SU-DHL-6 (cell line): Measurements from ENCODE around the gene SDK1.

Experiments used
- H2AFZ ChIP-seq: fragments of 200-600 bp; sonication (generic); 2 replicates; pipeline ENCODE4 v1.6.1; 2014; ENCODE audit warnings: low read depth, mild to moderate bottlenecking, moderate library complexity, mixed read lengths, antibody characterized with exemption, low read length; ENCODE audit not compliant: severe bottlenecking
- H3F3A ChIP-seq: fragments of 200-600 bp; shearing (Covaris generic); 2 replicates; pipeline ENCODE4 v1.6.0; 2016; ENCODE audit warnings: antibody characterized with exemption, mild to moderate bottlenecking; ENCODE audit not compliant: insufficient read depth
- H3K27ac ChIP-seq: fragments of 200-600 bp; sonication (generic); 2 replicates; pipeline ENCODE4 v1.5.1; 2016; ENCODE audit warnings: low read depth, mild to moderate bottlenecking, low read length, moderate library complexity, mixed read lengths
- H3K27me3 ChIP-seq: fragments of 200-600 bp; sonication (generic), shearing (Covaris generic); 2 replicates; pipeline ENCODE4 v1.6.0; 2014; ENCODE audit warnings: mild to moderate bottlenecking, low read length
- H3K36me3 ChIP-seq: fragments of 200-600 bp; sonication (generic); 2 replicates; pipeline ENCODE4 v1.6.1; 2014; ENCODE audit warnings: mild to moderate bottlenecking, low read length, mixed read lengths
- H3K4me2 ChIP-seq: fragments of 300-600, 200-600 bp; shearing (Covaris generic), sonication (generic); 2 replicates; pipeline ENCODE4 v1.6.0; 2014; ENCODE audit warnings: low read length, low read depth, mild to moderate bottlenecking; ENCODE audit not compliant: poor library complexity, severe bottlenecking
- H3K4me3 ChIP-seq: fragments of 200-600 bp; sonication (generic); 2 replicates; pipeline ENCODE4 v1.5.1; 2014; ENCODE audit warnings: antibody characterized with exemption, low read length, mild to moderate bottlenecking, mixed read lengths; ENCODE audit not compliant: insufficient read depth, poor library complexity, severe bottlenecking
- H3K79me2 ChIP-seq: fragments of 200-600 bp; sonication (generic); 2 replicates; pipeline ENCODE4 v1.6.1; 2014; ENCODE audit warnings: mild to moderate bottlenecking, low read length, moderate library complexity; ENCODE audit not compliant: insufficient read depth
- H3K9ac ChIP-seq: fragments of 200-600 bp; sonication (generic); 2 replicates; pipeline ENCODE4 v1.7.0; 2014; ENCODE audit warnings: mild to moderate bottlenecking, low read length
- H3K9me2 ChIP-seq: fragments of 200-600 bp; sonication (generic); replicated peaks from 2 replicates; pipeline ENCODE4 v1.6.1; 2014; ENCODE audit warnings: low read length; ENCODE audit not compliant: insufficient read depth
- H3K9me3 ChIP-seq: fragments of 200-600 bp; sonication (generic); 2 replicates; pipeline ENCODE4 v1.6.1; 2014; ENCODE audit warnings: low read length, mixed read lengths; ENCODE audit not compliant: insufficient read depth
- H4K20me1 ChIP-seq: fragments of 200-600 bp; sonication (generic); 2 replicates; pipeline ENCODE4 v1.6.1; 2014; ENCODE audit warnings: low read depth, mild to moderate bottlenecking, antibody characterized with exemption, low read length, moderate library complexity, mixed read lengths
- EZH2phosphoT487 ChIP-seq: fragments of 200-600 bp; sonication (generic), shearing (Covaris generic); conservative IDR thresholded peaks from 2 replicates; pipeline ENCODE4 v1.6.1; 2018; ENCODE audit warnings: mild to moderate bottlenecking, antibody characterized with exemption, low read length, moderate library complexity, mixed read lengths
- TF ChIP-seq, protein P1 (sequence below): fragments of 200-600 bp; sonication (generic); IDR thresholded peaks from one replicate; pipeline ENCODE4 v1.5.1; 2017; ENCODE audit warnings: antibody characterized with exemption, mild to moderate bottlenecking, low read length, moderate library complexity; ENCODE audit not compliant: insufficient read depth, poor library complexity, severe bottlenecking

The SDK1 gene

DNA sequence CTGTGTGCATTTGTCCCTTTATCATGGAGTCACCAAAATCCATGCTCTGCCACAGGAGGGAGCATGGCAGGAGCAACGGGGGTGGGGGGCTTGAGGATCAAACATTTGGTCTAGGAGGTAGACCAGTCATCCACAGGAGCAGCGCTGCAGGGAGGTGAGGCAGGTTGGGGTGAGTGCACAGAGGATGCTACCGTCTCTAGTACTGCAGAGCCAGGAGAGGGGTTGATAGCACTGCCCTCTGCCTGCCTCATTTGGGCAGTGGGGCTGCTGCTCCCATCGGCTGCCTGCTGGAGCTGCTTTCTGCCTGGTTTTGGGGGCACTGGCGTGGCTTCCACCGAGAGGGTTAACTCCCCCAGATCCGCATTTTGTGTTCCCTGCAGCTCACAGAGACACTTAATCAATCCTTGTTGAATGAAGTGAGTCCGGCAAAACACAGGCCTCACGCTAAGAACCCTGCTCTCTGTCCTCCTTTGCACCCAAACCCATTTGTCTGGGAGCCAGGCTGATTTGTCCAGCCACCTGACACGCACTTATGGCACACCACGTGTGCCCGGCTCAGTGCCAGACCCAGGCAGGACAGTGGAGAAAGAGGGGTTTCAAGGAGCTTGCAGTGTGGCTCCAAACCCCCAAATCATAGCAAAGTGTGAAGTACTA, 854.0 kb downstream of the SDK1 start:
- TF ChIP-seq, protein P1, sequence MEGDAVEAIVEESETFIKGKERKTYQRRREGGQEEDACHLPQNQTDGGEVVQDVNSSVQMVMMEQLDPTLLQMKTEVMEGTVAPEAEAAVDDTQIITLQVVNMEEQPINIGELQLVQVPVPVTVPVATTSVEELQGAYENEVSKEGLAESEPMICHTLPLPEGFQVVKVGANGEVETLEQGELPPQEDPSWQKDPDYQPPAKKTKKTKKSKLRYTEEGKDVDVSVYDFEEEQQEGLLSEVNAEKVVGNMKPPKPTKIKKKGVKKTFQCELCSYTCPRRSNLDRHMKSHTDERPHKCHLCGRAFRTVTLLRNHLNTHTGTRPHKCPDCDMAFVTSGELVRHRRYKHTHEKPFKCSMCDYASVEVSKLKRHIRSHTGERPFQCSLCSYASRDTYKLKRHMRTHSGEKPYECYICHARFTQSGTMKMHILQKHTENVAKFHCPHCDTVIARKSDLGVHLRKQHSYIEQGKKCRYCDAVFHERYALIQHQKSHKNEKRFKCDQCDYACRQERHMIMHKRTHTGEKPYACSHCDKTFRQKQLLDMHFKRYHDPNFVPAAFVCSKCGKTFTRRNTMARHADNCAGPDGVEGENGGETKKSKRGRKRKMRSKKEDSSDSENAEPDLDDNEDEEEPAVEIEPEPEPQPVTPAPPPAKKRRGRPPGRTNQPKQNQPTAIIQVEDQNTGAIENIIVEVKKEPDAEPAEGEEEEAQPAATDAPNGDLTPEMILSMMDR, result no peak
- TF ChIP-seq EZH2phosphoT487, result no peak
- H2AFZ ChIP-seq, result no peak overlapping the region
- H3K4me3 ChIP-seq, result no peak overlapping the region
- no peaks in the 10 kb centered on the region for H3F3A ChIP-seq
- H3K9me3 ChIP-seq, result no peaks in the 10 kb centered on the region
- no peaks in the 10 kb centered on the region for H3K79me2 ChIP-seq
- no peak overlapping the region for H3K4me2 ChIP-seq
- no peak overlapping the region for H3K9ac ChIP-seq
- H3K9me2 ChIP-seq, result no peaks in the 10 kb centered on the region
- no peak overlapping the region for H3K27ac ChIP-seq
- H4K20me1 ChIP-seq, result no peaks in the 10 kb centered on the region
- no peaks in the 10 kb centered on the region for H3K36me3 ChIP-seq
- no peaks in the 10 kb centered on the region; the same call in 1 of the 2 replicates for H3K27me3 ChIP-seq

DNA sequence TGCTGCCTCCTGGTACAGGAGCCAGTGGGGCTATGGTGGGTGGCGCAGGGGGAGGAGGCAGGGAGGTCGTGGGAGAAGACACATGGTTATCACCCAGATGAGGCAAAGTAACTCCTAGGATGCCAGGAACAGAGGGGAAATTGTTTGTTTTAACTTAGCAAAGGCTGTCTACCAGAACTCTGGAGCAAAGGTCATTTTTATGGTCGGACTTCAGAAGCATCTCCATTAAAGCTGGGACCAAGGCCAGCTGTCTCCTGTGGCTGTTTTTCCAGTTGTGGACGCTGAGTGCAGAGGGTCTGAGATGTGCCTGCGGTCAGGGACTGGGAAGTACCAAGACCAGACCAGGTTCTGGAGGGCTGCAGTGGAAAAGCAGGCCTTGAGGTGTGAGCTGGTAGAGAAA, 855.1 kb downstream of the SDK1 start:
- no peak for TF ChIP-seq EZH2phosphoT487
- TF ChIP-seq, protein P1, result no peak
- H4K20me1 ChIP-seq, result no peaks in the 10 kb centered on the region
- H3K9me2 ChIP-seq, result no peaks in the 10 kb centered on the region
- no peak overlapping the region for H2AFZ ChIP-seq
- no peak overlapping the region for H3K4me2 ChIP-seq
- H3K4me3 ChIP-seq, result no peak overlapping the region
- H3K27me3 ChIP-seq, result no peaks in the 10 kb centered on the region; the same call in 1 of the 2 replicates
- H3K9me3 ChIP-seq, result no peaks in the 10 kb centered on the region
- no peaks in the 10 kb centered on the region for H3K36me3 ChIP-seq
- H3F3A ChIP-seq, result no peaks in the 10 kb centered on the region
- H3K9ac ChIP-seq, result no peak overlapping the region
- no peak overlapping the region for H3K27ac ChIP-seq
- H3K79me2 ChIP-seq, result no peaks in the 10 kb centered on the region

DNA sequence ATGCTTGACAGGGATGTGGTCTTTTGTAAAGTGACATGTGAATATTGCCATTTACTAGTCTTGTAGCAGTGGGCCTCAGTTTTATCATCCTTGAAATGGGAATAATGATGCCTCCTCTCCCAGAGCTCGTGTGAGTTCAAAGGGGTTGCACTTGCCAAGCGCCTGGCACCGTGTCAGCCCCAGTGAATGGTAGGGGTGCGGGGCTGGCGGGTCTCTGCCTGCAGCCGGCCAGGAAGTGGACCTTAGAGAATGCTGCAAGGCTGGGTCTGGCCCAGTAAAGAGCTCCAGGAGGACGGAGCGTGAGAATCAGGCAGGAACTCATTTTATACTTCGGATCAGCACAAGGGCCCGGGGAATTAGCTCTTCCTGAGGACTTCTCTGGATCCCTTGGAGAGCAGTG, 856.6 kb downstream of the SDK1 start:
- H4K20me1 ChIP-seq, result no peaks in the 10 kb centered on the region
- no peaks in the 10 kb centered on the region for H3K9me2 ChIP-seq
- H3K79me2 ChIP-seq, result no peaks in the 10 kb centered on the region
- TF ChIP-seq, protein P1, result no peak
- TF ChIP-seq EZH2phosphoT487, result no peak
- no peak overlapping the region for H3K9ac ChIP-seq
- H3K36me3 ChIP-seq, result no peaks in the 10 kb centered on the region
- no peak overlapping the region for H3K4me2 ChIP-seq
- H3K4me3 ChIP-seq, result no peak overlapping the region
- H3F3A ChIP-seq, result no peaks in the 10 kb centered on the region
- H3K27me3 ChIP-seq, result no peaks in the 10 kb centered on the region; the same call in 1 of the 2 replicates
- no peaks in the 10 kb centered on the region for H3K9me3 ChIP-seq
- no peak overlapping the region for H2AFZ ChIP-seq
- H3K27ac ChIP-seq, result no peak overlapping the region
